ENCODE data around the gene SNX11.

SNX11 gene

GRCh38 chr17:48161127-48161905 lies 53.8 kb downstream of the SNX11 start:
- DNase-seq (ENCODE audit: low spot score): no peak

GRCh38 chr17:48162306-48162934 lies 54.9 kb downstream of the SNX11 start:
- no peak for DNase-seq (ENCODE audit: low spot score)

- DNase-seq (ENCODE audit: low spot score): no peak
Measured at GRCh38 chr17:48162946-48163506, 55.5 kb downstream of the SNX11 start.

- no peak for DNase-seq (ENCODE audit: low spot score)
Measured at GRCh38 chr17:48163809-48164208, 56.2 kb downstream of the SNX11 start.

GRCh38 chr17:48169926-48170325 lies 62.4 kb downstream of the SNX11 start:
- DNase-seq (ENCODE audit: low spot score): no peak
